Kasumi-1 (cell line): ENCODE measurements around the gene TRUB1.
"Not testable (repeated sequence)": the region's sequence is repeated elsewhere in the genome, so short reads cannot be mapped to it uniquely, and the experiment has no call there.

ENCODE experiments used
- DNase-seq, 2 experiments: peaks; one replicate each; lab custom pipeline; 2025; lab: John Stamatoyannopoulos, UW

Gene TRUB1

GRCh38 chr10:114925587-114926586, 12.1 kb upstream of the TRUB1 start:
- no peak for DNase-seq

GRCh38 chr10:114928818-114929217, 9.2 kb upstream of the TRUB1 start:
- no peak for DNase-seq

- DNase-seq, result no peak
These were observed 7.7 kb upstream of the TRUB1 start for GRCh38 chr10:114930320-114930719.

DNA sequence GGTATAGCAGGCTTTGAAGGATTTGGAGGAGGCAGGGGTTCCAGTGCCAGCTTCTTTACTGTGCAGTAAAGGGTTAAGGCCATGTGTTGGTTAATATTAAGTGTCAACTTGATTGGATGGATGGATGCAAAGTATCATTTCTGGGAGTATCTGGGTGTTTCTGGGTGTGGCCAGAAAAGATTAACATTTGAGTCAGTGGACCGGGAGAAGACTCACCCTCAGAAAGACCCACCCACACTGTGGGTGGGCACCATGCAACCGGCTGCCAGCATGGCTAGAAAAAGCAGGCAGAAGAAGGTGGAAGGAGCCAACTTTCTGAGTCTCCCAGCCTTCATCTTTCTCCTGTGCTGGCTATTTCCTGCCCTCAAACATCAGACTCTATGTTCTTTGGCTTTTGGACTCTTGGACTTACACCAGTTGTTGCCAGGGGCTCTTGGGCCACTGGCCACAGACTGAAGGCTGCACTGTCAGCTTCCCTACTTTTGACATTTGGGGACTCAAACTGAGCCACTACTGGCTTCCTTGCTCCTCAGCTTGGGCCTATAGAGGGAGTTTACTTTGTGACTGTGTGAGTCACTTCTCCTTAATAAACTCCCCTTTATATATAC, 6.8 kb upstream of the TRUB1 start:
- DNase-seq, result no peak

- no peak for DNase-seq
These were observed 5.8 kb upstream of the TRUB1 start for GRCh38 chr10:114932225-114932624.

- no peak for DNase-seq
These were observed 5.0 kb upstream of the TRUB1 start for GRCh38 chr10:114932945-114933344.

DNA sequence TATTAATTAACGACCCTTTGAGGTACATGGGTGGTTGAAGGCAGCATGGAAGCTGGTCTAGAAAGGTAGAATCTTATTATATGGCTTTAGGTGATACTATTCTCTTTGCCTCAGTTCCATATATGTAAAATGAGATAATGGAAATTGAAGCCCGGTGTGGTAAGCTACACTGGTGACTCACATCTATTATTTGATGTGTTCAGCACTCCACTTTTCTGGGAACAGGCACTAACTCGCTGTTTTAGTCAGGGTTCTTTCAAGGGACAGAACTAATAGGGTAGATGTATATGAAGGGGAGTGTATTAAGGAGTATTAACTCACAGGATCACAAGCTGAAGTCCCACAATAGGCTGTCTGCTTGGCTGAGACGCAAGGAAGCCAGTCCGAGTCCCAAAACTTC, 4.4 kb upstream of the TRUB1 start:
- no peak for DNase-seq

GRCh38 chr10:114933995-114934394, 4.0 kb upstream of the TRUB1 start:
- not testable (repeated sequence) for DNase-seq

DNA sequence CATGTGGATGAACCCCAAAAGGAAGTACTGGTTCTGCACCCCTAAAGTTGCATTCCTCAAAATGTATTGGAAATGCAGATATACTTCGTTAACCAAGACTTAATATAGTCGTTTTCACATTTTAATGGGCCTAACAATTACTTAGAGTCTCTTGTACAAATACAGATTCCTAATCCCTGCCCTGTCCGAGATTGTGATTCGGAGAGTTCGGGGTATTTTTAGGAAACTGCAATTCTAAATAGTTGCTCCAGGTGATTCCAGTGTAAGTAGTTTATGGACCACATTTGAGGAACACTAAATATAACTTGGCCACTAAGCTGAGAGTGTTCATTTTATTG, 830 bp downstream of the TRUB1 start:
- no peak for DNase-seq

- DNase-seq, result no peak
These were observed 2.7 kb downstream of the TRUB1 start for GRCh38 chr10:114940735-114941134.

- no peak for DNase-seq
These were observed 5.0 kb downstream of the TRUB1 start for GRCh38 chr10:114943000-114943399.

GRCh38 chr10:114953047-114953446, 15.1 kb downstream of the TRUB1 start:
- no peak for DNase-seq

GRCh38 chr10:114955984-114956383, 18.0 kb downstream of the TRUB1 start:
- DNase-seq, result no peak

DNA sequence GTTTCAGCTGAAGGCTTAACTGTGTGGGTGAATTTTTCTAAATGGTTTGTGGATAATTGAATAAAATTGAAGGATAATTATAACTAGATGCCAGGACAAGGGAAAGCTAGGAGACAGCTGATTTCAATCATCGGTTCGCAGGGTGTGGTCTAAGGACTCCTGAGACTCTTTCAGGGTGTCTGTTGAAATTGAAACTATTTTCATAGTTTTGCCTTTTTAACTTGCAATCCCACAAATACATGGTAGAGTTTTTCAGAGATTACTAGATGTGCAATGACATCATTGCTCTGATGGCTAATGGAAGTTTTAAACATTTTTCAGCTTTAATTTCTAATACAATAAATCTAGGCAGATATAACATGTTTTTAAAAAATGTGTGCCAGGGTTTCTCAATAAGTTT, 18.5 kb downstream of the TRUB1 start:
- DNase-seq, result no peak

- DNase-seq, result no peak
These were observed 19.1 kb downstream of the TRUB1 start for GRCh38 chr10:114957122-114957521.

- no peak for DNase-seq
These were observed 19.7 kb downstream of the TRUB1 start for GRCh38 chr10:114957673-114958072.

GRCh38 chr10:114962441-114962840, 24.4 kb downstream of the TRUB1 start:
- no peak for DNase-seq

DNA sequence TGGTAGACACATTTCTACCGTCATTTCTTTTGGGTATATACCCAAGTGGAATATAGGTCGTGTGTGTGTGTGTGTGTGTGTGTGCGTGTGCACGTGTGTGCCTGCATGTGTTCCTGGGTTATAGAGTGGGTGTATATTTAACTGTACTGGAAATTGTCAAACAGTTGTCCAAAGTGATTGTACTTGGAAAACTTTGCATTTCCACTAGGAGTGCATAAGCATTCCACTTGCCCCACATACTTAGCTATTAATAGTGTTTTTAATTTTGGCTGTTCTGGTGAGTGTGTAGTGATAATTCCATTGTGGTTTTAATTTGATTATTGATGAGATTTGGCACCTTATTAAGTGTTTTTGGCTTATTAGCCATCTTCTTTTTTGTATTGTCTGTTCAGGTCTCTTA, 25.9 kb downstream of the TRUB1 start:
- no peak for DNase-seq

DNA sequence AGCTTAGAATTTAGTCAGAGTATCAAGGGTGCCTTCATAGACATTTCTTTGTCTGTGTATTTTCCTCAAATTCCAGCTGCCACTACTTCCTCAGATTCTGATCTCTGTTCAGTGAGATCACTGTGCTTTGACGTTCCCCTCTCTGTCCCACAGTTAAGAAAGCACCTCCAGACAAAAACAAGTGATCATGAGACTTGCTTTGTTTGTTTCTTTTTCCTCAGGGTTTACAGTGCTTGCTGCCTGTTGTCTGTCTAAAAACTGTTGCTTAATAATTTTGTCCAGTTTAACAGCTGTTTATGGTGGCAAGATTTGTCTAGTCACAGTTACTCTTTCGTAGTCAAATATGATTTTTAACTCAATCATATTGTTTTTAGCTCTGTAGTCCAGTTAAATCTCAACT, 29.1 kb downstream of the TRUB1 start:
- DNase-seq, result peak in 1 of 2 experiments; percentile 10

GRCh38 chr10:114970515-114970914, 32.5 kb downstream of the TRUB1 start:
- DNase-seq, result no peak

GRCh38 chr10:114973306-114973705, 35.3 kb downstream of the TRUB1 start:
- DNase-seq, result no peak

DNA sequence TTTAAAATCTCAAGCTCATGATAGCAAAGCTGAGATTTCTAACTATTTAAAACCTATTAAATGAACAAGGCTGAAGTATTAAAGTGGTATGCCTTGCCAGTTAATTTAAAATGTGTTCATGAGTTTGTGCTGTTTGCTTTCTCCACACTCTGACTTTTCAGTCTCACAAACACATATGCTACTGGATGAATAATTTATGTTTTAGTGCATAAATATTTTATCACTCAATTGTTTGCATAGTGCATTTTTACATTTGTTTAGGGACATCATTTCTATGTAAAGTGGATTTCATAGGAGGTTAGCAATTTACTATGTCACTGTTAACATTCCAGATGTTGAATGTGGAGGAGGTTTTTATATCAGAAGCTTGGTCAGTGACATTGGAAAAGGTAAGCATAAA, 36.0 kb downstream of the TRUB1 start:
- DNase-seq, result no peak

- no peak for DNase-seq
These were observed 36.6 kb downstream of the TRUB1 start for GRCh38 chr10:114974625-114975024.

DNA sequence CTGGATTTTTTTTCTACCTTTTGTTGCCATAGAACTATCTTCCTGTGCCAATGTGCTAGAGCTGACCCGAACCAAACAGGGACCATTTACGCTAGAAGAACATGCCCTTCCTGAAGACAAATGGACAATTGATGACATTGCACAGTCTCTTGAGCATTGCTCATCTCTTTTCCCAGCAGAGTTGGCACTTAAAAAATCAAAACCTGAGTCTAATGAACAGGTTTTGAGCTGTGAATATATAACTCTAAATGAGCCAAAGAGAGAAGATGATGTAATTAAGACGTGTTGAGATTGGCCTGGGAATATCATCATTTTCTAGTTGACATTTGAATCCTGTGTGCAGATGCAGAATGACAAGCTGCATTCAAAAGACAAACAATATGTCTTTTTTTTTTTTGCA, 37.1 kb downstream of the TRUB1 start:
- DNase-seq, result no peak
